ENCODE results near the gene SHOC2.

The SHOC2 gene

GRCh38 chr10:110876000-110876399 lies 43.4 kb upstream of the SHOC2 start:
- Histone ChIP-seq H3K36me3 (replicated peaks; ENCODE audit: low read depth, low read length) (peaks cover 3% of the 10 kb centered on the region), H4K20me1 (ENCODE audit: insufficient read depth, low read length) (no peaks in the 10 kb centered on the region), H3K9ac (ENCODE audit: low read length) (no peak overlapping the region), H3K4me3 (ENCODE audit: low read length) (no peak overlapping the region), H2AFZ (ENCODE audit: low read depth, low read length) (no peak overlapping the region), H3K79me2 (ENCODE audit: low read length) (peaks cover 18% of the 10 kb centered on the region), H3K4me1 (ENCODE audit: low read length) (peaks cover 11% of the 10 kb centered on the region), H3K9me3 (ENCODE audit: insufficient read depth, low read length) (no peaks in the 10 kb centered on the region), H3K27ac (ENCODE audit: low read length) (no peak overlapping the region), H3K27me3 (ENCODE audit: low read depth, low read length) (no peaks in the 10 kb centered on the region), H3K4me2 (ENCODE audit: low read length) (no peak overlapping the region)
- TF ChIP-seq CTCF (IDR thresholded peaks at IDR 0.05; ENCODE audit: low read depth, low read length) (no peak), EZH2phosphoT487 (IDR thresholded peaks at IDR 0.05; ENCODE audit: low read depth) (no peak)

- H3K4me2 ChIP-seq (ENCODE audit: low read length): no peak overlapping the region
- H4K20me1 ChIP-seq (ENCODE audit: insufficient read depth, low read length): no peaks in the 10 kb centered on the region
- no peak overlapping the region for H3K9ac ChIP-seq (ENCODE audit: low read length)
- H3K9me3 ChIP-seq (ENCODE audit: insufficient read depth, low read length): no peaks in the 10 kb centered on the region
- no peak overlapping the region for H3K27ac ChIP-seq (ENCODE audit: low read length)
- H3K36me3 ChIP-seq (replicated peaks; ENCODE audit: low read depth, low read length): peaks cover 7% of the 10 kb centered on the region
- TF ChIP-seq CTCF (IDR thresholded peaks at IDR 0.05; ENCODE audit: low read depth, low read length) (no peak), EZH2phosphoT487 (IDR thresholded peaks at IDR 0.05; ENCODE audit: low read depth) (no peak)
- H3K4me1 ChIP-seq (ENCODE audit: low read length): peaks cover 8% of the 10 kb centered on the region; the same call in 1 of the 2 replicates
- H3K79me2 ChIP-seq (ENCODE audit: low read length): peaks cover 18% of the 10 kb centered on the region
- no peaks in the 10 kb centered on the region for H3K27me3 ChIP-seq (ENCODE audit: low read depth, low read length)
- H3K4me3 ChIP-seq (ENCODE audit: low read length): no peak overlapping the region
- no peak overlapping the region for H2AFZ ChIP-seq (ENCODE audit: low read depth, low read length)
Observed at GRCh38 chr10:110876788-110877187, 42.6 kb upstream of the SHOC2 start.

- Histone ChIP-seq H3K27ac (ENCODE audit: low read length) (no peak overlapping the region), H3K4me3 (ENCODE audit: low read length) (no peak overlapping the region), H4K20me1 (ENCODE audit: insufficient read depth, low read length) (no peaks in the 10 kb centered on the region), H3K9ac (ENCODE audit: low read length) (no peak overlapping the region), H3K27me3 (ENCODE audit: low read depth, low read length) (no peaks in the 10 kb centered on the region), H3K79me2 (ENCODE audit: low read length) (no peaks in the 10 kb centered on the region), H3K9me3 (ENCODE audit: insufficient read depth, low read length) (no peaks in the 10 kb centered on the region), H3K36me3 (replicated peaks; ENCODE audit: low read depth, low read length) (peaks cover 10% of the 10 kb centered on the region), H3K4me2 (ENCODE audit: low read length) (no peak overlapping the region), H3K4me1 (ENCODE audit: low read length) (no peaks in the 10 kb centered on the region), H2AFZ (ENCODE audit: low read depth, low read length) (no peak overlapping the region)
- no peak for TF ChIP-seq EZH2phosphoT487 (IDR thresholded peaks at IDR 0.05; ENCODE audit: low read depth)
- TF ChIP-seq CTCF (IDR thresholded peaks at IDR 0.05; ENCODE audit: low read depth, low read length): no peak
Observed at GRCh38 chr10:110880012-110880411, 39.4 kb upstream of the SHOC2 start.

GRCh38 chr10:110881247-110881646 lies 38.2 kb upstream of the SHOC2 start:
- Histone ChIP-seq H3K4me2 (ENCODE audit: low read length) (no peak overlapping the region), H3K79me2 (ENCODE audit: low read length) (no peaks in the 10 kb centered on the region), H2AFZ (ENCODE audit: low read depth, low read length) (no peak overlapping the region), H4K20me1 (ENCODE audit: insufficient read depth, low read length) (no peaks in the 10 kb centered on the region), H3K4me3 (ENCODE audit: low read length) (no peak overlapping the region), H3K4me1 (ENCODE audit: low read length) (no peaks in the 10 kb centered on the region), H3K9ac (ENCODE audit: low read length) (no peak overlapping the region), H3K27me3 (ENCODE audit: low read depth, low read length) (no peaks in the 10 kb centered on the region), H3K36me3 (replicated peaks; ENCODE audit: low read depth, low read length) (peaks cover 16% of the 10 kb centered on the region), H3K27ac (ENCODE audit: low read length) (no peak overlapping the region), H3K9me3 (ENCODE audit: insufficient read depth, low read length) (no peaks in the 10 kb centered on the region)
- no peak for TF ChIP-seq EZH2phosphoT487 (IDR thresholded peaks at IDR 0.05; ENCODE audit: low read depth)
- no peak for TF ChIP-seq CTCF (IDR thresholded peaks at IDR 0.05; ENCODE audit: low read depth, low read length)
